GM13976 (cell line): ENCODE data around the gene S100A5.
"Not testable (repeated sequence)": the region's sequence is repeated elsewhere in the genome, so short reads cannot be mapped to it uniquely, and the experiment has no call there.

Source experiments
- DNase-seq: peaks from one replicate; pipeline ENCODE4 v3.0.0; 2012; ENCODE audit warnings: low spot score
- in situ Hi-C: fragments of 300-500 bp; cut with MboI; formaldehyde crosslinking; loops from one replicate; pipeline ENCODE4 v1.12.0; 2022; ENCODE audit warnings: low sequenced_read_pairs, mixed read lengths, inconsistent platforms; ENCODE audit not compliant: unreplicated experiment
- TF ChIP-seq, protein P1 (sequence below): IDR thresholded peaks from 2 replicates; pipeline ENCODE4 v1.5.1; 2012; ENCODE audit warnings: borderline replicate concordance, mild to moderate bottlenecking; ENCODE audit not compliant: insufficient read depth; ENCODE audit errors: extremely low read depth, missing control alignments, control extremely low read depth

Gene S100A5

DNA sequence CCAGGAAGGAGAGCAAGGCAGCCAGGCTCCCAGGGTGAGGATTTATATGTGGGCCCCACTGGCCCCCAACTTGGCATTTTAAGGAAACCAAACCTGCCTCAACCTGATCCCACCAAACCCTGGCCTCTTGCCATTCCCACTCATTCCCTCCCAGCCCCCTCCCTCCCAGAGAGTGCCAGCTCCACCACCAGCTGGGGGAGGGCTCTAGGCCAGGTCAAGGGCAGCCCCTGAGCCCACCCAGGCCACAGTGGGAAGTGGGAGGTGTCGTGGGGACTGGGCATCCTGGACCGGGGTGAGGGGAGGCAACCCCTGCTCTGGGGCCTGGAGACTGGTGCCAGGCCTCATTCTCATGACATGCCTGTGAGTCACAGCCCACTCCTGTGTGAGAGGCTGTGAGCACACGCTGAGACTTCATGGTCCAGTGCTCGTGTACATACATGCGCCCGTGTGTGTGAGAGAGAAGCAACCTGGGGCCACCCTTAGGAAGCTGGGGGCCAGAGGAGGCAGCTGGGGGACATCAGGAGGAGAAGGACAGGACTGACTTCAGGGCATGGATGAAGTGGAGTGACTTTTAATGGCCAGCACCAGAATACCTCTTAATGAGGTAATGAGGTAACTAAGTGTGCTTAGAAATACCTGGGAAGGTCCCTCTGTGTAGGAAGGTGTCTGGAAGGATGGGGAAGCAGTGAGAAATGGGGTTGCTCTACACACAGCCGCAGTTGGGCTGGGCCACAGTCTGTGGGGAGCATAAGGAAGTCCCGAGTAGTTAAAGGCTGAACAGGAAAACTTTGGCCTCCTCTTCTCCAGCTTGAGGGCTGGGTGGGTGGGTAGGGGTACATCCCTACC lies 25.0 kb upstream of the S100A5 start, which contains the start of gene S100A2:
TSS of gene S100A2 (minus strand) at position 316 of the 846 bp plus-strand sequence. CDS start 1,967 bp downstream, outside the sequence.
- peak; percentile 77 for DNase-seq
- in situ Hi-C loops: no loop called here
- TF ChIP-seq, protein P1, sequence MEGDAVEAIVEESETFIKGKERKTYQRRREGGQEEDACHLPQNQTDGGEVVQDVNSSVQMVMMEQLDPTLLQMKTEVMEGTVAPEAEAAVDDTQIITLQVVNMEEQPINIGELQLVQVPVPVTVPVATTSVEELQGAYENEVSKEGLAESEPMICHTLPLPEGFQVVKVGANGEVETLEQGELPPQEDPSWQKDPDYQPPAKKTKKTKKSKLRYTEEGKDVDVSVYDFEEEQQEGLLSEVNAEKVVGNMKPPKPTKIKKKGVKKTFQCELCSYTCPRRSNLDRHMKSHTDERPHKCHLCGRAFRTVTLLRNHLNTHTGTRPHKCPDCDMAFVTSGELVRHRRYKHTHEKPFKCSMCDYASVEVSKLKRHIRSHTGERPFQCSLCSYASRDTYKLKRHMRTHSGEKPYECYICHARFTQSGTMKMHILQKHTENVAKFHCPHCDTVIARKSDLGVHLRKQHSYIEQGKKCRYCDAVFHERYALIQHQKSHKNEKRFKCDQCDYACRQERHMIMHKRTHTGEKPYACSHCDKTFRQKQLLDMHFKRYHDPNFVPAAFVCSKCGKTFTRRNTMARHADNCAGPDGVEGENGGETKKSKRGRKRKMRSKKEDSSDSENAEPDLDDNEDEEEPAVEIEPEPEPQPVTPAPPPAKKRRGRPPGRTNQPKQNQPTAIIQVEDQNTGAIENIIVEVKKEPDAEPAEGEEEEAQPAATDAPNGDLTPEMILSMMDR: no peak

DNA sequence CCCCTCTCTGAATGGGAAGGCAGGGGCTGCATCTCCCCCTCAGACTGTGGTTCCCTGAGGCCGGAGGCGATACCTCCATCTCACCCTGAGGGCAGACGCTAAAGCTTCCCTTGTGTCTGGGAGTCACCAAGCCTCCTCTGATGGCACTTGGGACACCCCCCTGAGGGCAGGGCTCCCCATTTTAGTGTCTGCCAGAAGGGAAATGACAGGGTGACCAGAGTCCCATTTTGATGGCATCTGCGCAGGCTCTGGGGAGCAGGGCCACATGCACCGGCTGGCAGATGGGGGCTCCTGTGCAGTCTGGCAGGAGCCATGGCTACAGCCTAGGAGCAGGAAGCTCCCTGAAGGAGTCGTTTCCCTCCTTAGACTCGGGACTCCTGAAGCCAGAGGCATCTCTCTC lies 23.3 kb upstream of the S100A5 start:
- DNase-seq: no peak
- in situ Hi-C loops: no loop called here
- TF ChIP-seq, protein P1: no peak

DNA sequence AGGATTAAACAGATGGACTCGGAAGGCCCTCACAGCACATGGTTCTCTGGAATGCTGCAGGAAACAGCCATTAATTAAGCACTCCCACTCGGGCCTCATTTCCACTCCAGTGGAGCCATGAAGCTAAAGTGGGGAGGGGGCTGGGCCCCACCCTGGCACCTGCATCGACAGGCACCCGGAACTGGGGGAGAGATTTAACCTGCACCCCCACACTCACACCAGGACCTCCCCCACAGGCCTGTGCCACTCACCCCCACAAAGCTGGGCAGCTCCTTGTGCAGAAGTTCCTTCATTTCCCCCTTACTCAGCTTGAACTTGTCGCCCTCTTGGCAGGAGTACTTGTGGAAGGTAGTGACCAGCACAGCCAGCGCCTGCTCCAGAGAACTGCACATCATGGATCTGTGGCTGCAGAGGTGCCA lies 22.8 kb upstream of the S100A5 start:
- no peak for DNase-seq
- in situ Hi-C loops: no loop called here
- TF ChIP-seq, protein P1: no peak

- in situ Hi-C loops: not testable (repeated sequence)
Observed at GRCh38 chr1:153562021-153562420, 21.3 kb upstream of the S100A5 start.

DNA sequence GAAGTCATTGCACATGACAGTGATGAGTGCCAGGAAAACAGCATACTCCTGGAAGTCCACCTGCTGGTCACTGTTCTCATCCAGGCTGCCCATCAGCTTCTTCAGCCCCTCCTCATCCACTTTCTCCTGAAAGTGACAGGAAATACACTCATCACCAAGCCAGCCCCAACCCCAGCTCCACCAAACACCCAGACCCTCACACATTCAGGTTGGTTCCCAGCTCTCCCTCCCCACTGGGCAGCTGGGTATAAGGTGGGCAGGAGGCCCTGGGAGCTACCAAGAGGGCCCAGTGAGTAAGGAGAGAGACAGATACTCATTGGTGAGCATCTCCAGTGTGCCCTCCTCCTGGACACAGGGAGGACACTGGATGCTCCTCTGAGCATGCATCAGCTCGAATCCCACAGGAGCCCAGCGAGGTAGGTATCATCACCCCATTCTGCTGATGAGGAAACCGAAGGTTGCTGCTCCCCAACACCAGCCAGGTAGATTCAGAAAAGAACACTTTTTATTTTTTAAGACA lies 20.8 kb upstream of the S100A5 start:
- DNase-seq: no peak
- TF ChIP-seq, protein P1: no peak
- in situ Hi-C loops: no loop called here

More at GRCh38 chr1:153562021-153562420, 21.3 kb upstream of the S100A5 start:
- DNase-seq: not testable (repeated sequence)

DNA sequence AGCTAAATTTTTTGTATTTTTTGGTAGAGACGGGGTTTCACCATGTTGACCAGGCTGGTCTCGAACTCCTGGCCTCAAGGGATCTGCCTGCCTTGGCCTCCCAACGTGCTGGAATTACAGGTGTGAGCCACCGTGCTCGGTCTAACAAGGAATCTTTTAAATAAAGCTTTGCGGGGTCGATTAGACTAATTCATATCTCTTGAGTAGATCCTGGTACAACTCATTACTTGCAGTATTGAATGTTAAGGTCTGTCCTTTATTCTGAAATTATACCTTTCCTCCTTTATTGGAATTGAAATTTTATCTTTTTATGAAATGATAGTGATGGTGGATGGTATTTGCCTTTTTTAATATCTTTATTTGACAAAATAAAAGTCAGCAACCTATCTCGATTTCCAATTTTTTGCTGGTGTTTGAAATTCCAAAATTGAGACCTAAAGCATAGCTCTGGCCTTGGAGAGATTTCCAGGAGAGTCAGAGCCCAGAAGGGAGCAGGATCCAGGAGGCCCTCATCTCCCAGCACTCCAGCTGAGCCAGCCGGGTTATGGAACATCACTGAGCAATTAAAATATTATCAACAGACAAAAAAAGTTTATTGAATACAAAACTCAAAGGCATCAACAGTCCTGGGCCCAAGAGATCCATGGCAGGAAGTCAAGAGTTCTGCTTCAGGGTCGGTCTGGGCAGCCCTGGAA lies 20.2 kb upstream of the S100A5 start:
- in situ Hi-C loops: no loop called here
- DNase-seq: no peak
- TF ChIP-seq, protein P1: no peak
